HG02571 (cell line): ENCODE data around the gene FFAR1.

Experiments
- ATAC-seq: cut with Tn5 transposase; IDR thresholded peaks from one replicate; pipeline ENCODE4 v1.9.1; 2021; ENCODE audit warnings: mild to moderate bottlenecking, moderate library complexity; ENCODE audit not compliant: unreplicated experiment

Gene FFAR1

GRCh38 chr19:35314858-35315470 is 32.7 kb upstream of the FFAR1 start:
- no peak for ATAC-seq

DNA sequence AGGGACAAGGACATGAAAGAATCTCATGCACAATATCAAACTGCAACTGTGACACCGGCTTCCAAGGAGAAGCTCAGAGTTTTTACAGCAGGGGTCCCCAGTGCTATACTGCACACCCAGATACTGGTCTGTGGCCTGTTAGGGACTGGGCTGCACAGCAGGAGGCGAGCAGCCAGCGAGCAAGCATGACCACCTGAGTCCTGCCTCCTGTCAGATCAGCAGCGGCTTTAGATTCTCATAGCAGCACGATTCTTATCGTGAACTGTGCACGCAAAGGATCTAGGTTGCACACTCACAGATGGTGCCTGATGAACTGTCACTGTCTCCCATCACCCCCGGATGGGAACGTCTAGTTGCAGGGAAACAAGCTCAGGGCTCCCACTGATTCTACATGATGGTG is 31.8 kb upstream of the FFAR1 start:
- no peak for ATAC-seq

DNA sequence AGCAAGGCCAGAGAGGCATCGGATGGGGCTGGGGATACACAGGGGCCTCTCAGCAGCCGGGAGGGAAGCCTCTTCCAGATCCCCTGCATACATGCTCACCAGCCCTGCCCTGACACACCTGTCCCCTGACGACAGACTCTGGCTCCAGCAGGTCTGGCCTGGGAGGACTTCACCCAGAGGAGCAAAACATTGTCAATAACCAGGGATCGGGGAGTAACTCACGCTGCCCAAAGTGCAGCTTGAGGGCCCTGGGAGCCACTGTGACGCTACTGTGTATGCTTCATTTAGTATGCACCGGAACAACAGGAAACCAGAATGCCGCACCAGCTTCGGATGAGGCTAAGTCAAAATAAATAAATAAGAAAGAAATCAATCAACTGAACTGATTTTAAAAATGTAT is 31.1 kb upstream of the FFAR1 start:
- ATAC-seq: no peak

GRCh38 chr19:35317464-35318043 is 30.1 kb upstream of the FFAR1 start:
- no peak for ATAC-seq

GRCh38 chr19:35318679-35319448 is 28.8 kb upstream of the FFAR1 start:
- no peak for ATAC-seq

DNA sequence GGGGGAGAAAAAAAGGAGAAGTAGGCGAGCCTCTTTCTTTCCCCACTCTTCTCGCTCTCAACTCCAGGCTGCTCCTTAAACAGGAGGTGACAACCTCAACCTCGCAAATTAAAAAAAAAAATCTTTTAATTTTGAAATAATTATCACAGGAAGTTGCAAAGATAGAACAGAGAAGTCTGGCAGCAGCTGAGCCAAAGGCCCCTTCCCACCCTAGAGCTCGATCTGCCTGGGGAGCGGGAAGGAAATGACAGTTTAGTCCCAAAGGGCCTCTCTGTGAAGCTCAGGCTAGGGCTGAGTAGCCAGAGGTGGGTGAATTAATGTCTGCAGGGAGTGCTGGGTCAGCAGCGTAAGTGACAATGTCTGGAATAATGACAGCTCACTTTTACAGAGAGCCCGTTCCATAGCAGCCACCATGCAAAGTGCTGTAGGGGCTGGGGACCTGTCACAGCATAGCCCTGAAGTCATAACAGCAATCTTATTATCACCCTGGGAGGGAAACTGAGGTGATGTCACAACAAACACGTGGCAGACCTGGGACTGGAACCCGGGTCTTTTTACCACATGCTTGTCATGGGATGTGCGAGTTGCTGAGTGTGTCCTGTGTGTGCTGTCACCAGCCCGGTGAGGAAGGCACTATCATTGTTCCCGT is 27.5 kb upstream of the FFAR1 start:
- ATAC-seq: no peak

DNA sequence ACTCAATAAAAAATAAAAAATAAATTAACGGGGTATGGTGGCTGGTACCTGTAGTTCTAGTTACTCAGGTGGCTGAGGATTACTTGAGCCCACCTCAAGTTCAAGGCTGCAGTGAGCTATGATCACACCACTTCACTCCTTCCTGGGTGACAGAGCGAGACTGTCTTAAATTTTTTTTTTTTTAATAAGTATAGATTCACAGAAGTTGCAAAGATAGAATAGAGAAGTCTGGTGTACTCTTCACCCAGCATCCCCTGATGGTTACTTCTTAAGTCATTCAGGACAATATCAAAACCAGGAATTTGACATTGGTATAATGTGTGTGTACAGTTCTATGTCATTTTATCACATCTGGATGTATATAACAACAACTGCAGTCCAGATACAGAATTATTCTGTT is 26.4 kb upstream of the FFAR1 start:
- no peak for ATAC-seq

DNA sequence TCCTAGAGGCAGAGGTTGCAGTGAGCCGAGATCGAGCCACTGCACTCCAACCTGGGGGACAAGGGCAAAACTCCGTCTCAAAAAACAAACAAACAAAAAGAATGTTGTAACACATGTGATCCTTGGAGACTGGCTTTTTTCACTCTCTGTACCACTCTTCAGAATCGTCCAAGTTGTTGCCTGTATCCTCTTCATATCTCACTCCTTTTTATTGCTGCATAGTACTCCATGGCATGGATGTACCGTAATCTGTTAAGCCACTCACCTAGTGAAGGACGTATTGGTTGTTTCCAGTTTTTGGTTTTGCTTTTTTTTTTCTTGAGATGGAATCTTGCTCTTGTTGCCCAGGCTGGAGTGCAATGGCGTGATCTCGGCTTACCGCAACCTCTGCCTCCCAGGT is 25.7 kb upstream of the FFAR1 start:
- no peak for ATAC-seq

GRCh38 chr19:35327642-35328041 is 20.1 kb upstream of the FFAR1 start:
- no peak for ATAC-seq

GRCh38 chr19:35328851-35329285 is 18.8 kb upstream of the FFAR1 start, which contains the start of gene CD22:
Gene CD22, plus strand, starts transcription at chr19:35329187. Its CDS starts 2,854 bp downstream, at chr19:35332041.
- ATAC-seq: no peak

- ATAC-seq: no peak
These were observed 18.4 kb upstream of the FFAR1 start for GRCh38 chr19:35329323-35329722.

DNA sequence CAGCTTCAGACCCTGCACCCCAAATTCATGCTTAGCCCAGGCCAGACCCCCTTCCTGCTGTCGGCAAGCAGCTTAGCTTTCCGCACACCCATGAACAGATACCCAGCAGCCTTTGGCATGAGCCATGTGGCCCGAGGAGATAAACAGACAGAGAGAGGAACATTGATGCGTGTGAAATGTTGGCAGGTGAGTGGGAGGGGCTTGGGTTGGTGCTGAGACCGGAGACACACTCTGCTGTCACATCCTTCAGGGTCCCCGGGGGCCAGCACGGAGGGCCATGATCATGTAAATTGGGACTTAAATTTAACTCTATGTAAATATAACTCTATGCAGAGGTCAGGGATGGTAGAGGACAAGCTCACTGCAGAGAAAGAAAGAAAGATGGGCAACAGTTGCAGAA is 17.2 kb upstream of the FFAR1 start:
- ATAC-seq: peak; percentile 40

GRCh38 chr19:35331551-35332214 is 16.0 kb upstream of the FFAR1 start:
- ATAC-seq: no peak

DNA sequence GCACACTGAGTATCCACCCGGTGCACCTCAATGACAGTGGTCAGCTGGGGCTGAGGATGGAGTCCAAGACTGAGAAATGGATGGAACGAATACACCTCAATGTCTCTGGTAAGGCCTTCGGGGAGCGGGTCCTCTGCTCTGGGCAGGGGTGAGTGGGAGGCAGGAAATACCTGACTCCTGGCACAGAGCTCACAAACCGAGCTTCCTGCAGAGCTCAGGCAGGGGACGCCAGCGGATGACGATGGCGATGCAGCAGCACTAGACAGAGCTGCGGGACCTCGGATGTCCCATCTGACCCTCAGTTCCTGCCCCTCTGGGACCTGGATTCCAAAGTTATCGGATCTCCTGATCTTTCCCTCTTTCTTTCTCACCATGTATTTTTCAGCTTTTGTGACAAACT is 14.9 kb upstream of the FFAR1 start:
- no peak for ATAC-seq

DNA sequence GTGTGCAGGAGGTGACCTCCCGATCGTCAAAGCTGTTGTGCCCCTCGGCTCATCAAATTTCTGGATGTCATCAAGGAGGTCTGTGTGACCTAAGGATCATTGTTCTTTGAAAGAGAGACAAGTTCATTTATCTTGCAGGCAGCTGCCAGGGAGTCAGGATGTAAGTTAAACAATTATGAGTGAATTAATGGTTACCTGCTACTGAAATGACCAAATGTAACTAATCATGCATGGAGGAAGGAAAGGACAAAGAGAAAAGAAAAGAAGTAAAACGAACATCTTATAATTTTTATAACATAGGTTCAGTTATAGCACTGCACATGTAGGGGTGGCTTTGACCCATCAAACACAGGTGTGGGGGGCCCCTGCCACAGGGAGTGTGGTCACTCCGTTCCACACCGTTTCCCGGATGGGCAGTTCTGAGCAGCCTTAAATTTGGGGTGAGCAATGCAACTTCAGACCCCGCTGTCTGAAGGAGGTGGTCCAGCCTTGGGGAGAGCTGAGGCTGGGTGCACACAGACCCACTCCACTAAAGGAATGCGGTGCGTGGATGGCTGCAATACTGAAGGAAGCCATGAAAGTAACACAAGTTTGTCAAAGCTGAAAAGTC is 13.5 kb upstream of the FFAR1 start:
- no peak for ATAC-seq

GRCh38 chr19:35336166-35336955 is 11.3 kb upstream of the FFAR1 start:
- no peak for ATAC-seq

DNA sequence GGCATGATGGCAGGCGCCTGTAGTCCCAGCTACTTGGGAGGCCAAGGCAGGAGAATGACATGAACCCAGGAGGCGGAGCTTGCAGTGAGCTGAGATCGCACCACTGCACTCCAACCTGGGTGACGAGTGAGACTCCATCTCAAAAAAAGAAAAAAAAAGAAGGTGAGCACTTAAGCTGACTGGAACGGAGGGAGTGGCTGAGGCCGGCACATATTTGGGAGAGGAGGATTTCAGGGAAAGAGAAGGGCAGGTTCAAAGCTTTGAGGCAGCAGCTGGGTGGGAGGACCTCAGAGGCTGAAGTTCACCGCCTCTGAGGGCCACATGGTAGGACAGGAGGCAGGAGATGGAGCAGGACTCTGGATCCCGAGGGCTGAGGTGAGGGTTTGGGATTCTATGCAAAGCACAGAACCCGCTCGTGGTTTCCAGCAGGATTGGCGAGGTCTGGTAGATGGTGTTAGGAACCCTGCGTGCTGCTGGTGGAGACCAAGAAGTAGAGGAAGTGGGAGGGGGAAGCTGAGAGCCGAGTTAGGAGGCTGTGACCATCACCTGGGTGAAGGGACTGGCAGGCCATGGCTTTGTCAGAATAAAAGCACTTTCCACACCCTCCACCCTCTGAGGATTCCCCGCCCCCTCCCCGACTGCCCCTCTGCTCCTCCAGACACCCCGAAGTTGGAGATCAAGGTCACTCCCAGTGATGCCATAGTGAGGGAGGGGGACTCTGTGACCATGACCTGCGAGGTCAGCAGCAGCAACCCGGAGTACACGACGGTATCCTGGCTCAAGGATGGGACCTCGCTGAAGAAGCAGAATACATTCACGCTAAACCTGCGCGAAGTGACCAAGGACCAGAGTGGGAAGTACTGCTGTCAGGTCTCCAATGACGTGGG is 10.4 kb upstream of the FFAR1 start:
- ATAC-seq: no peak

DNA sequence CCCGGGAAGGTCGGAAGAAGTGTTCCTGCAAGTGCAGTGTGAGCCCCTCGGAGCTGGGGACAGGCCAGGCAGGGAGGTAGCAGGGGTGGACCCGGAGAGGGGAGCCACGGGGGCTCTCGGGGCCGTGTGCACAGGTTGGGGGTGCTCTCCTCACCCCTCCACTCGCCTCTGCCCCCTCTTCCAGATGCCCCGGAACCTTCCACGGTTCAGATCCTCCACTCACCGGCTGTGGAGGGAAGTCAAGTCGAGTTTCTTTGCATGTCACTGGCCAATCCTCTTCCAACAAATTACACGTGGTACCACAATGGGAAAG is 9.8 kb upstream of the FFAR1 start:
- no peak for ATAC-seq

- ATAC-seq: no peak
These were observed 7.3 kb upstream of the FFAR1 start for GRCh38 chr19:35340431-35340830.
